Fibroblast of skin of right biceps (primary cell): ENCODE measurements around the gene RASSF1.

Source experiments
- DNase-seq: peaks from one replicate; pipeline ENCODE4 v3.0.0-alpha.2; 2013

Gene RASSF1, protein sequence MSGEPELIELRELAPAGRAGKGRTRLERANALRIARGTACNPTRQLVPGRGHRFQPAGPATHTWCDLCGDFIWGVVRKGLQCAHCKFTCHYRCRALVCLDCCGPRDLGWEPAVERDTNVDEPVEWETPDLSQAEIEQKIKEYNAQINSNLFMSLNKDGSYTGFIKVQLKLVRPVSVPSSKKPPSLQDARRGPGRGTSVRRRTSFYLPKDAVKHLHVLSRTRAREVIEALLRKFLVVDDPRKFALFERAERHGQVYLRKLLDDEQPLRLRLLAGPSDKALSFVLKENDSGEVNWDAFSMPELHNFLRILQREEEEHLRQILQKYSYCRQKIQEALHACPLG

DNA sequence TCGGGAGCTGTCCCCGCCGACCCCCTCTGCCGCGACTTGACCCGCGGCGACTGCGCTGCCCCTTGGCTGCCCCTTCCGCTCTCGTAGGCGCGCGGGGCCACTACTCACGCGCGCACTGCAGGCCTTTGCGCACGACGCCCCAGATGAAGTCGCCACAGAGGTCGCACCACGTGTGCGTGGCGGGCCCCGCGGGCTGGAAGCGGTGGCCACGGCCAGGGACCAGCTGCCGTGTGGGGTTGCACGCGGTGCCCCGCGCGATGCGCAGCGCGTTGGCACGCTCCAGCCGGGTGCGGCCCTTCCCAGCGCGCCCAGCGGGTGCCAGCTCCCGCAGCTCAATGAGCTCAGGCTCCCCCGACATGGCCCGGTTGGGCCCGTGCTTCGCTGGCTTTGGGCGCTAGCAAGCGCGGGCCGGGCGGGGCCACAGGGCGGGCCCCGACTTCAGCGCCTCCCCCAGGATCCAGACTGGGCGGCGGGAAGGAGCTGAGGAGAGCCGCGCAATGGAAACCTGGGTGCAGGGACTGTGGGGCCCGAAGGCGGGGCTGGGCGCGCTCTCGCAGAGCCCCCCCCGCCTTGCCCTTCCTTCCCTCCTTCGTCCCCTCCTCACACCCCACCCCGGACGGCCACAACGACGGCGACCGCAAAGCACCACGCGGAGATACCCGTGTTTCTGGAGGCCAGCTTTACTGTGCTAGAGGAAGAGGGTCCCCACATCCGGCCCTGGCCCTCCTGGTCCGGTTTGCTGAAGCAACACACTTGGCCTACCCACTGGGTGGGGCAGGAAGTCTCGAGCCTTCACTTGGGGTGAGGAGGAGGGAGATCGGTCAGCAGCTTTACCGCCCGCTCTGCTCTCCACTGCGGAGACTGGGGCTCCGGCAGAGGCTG is at the start of gene RASSF1:
Gene RASSF1 (minus strand): TSS at position 389 of the 882 bp plus-strand sequence. CDS start 31 bp downstream, at position 358.
- DNase-seq = peak; percentile 77

DNA sequence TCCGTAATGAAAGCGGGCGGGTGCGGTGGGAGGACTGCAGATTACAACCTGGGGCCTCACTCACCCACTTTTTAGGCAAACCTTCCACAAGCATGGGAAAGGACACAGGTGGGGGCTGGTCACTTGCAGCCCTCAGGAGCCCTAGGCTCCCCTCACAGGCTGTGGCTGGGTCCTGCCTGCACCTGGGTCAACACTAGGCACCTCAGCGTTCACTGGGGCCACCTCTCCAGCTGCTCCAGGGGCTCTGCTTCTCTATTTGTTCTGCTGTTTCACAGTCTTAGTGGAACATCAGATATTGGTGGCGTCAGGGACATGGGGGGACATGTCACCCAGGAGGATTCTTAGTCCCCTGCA is 48.8 kb upstream of the RASSF1 start:
- DNase-seq = no peak

DNA sequence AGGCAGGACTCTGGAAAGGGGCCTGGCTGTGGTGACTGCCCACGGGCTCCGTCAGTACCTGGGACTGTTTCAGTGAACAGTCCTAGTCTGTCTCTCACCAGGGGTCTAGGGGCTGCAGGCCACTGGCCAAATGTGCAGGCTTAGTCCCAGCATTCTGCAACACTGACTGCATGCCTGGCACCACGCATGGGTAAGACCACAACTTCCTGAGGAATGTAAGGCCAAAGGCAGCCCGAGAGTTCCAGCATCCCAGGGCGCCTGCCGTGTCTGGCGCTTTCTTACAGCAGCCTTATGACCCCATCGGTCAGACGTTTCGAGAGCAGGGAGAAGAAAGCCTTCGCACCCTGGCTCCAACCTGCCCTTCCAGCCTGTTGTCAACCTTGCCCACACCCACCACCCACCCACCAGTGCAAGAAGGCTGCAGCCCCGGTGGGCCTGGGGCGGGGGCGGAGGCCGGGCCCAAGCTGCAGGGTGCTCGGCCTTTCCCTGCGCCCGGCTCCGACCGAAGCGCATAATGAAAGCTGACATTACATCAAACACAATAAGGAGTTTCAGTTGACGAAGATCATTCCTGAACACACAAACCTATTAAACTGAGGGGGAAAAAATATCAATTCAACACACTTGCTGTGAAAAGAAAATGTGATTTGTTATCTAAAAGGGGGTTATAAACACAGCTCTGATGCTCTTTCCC is 48.2 kb upstream of the RASSF1 start:
- no peak for DNase-seq

DNA sequence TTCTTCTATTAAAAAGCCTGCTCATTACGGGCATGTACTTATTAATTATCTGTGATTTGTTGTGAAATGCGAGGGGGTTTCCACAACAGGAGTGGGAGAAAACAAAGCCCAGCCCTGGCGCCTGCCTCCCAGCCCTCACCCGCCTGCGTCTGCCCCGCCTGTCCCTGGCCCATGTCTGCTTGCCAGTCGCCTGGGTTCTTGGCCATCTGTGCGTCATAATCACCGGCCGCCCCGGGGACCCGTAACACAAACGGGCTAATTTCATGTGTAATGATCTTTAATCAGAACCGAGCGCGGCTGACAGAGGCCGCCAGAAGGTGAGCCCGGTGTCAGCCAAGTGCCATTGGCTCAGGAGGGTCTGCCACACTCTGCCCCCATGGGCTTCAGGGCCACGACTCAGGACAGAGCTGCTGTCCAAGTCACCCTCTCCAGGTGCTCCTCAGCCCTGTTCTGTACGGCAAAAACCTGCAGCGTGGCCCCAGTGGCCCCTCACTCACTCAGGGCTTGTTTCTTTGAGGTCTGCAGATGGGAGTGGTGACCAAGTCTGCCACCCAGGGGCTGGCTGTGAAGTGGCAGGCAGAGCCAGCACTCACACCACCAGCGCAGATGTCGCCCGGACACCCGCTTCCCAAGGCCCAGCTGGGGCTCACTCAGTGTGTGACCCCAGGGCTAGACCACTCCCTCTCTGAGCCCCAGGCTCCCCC is 47.5 kb upstream of the RASSF1 start:
- DNase-seq = no peak

DNA sequence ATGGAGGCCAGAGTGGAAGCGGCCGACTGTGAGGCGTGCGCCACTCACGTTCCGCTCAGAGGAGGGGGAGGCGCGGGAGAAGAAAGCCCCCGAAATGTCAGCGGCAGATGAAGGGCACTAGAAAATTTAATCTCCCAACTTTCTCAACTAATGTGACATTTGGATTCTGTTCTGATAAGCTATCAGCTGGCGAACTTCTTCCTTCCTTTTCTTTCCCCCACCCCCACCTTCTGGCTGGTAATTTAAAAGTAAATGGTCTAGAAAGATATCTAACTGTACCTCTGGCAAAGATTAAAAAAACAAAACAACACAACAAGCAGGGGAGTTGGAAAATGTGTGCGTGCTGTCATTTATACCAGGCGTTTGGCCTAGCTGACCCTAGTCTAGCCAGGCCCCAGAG is 45.1 kb upstream of the RASSF1 start:
- no peak for DNase-seq

DNA sequence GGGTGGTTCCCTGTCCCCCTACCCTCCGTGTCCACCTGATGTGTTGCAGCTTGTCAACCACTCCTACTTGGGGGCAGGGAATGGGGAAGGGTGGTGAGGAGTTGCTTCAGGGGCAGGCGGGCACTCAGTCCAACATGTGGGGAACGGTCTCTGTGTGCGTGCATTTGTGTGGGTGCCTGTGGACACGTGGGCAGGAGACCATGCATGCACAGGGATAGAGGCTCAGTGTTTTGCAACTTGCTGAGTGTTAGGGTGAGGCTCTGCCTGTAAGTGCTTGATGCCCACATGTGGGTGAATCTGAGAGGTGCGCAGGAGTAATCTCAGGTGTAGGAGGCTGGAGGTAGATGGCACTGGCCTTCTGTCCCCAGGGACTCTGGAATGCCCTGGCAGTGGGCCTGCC is 43.1 kb upstream of the RASSF1 start:
- DNase-seq = no peak

DNA sequence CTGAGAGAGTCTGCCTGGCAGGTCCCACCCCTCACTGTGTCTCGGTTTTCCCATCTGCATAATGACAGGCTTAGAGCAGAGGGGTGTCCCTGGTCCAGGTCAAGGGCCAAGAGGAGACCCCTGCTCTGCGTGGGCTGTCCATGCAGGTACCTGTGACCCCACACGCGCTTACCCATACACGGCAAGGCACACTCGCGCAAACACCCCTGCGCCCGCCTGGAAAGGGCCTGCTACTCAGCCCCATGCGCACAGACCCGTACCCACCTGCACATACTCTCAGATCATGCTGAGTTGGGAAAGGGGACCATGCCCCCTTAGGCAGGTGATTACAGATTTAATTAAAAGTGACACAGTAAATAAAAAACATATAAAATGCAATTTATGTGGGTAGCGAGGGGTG is 42.1 kb upstream of the RASSF1 start:
- no peak for DNase-seq

DNA sequence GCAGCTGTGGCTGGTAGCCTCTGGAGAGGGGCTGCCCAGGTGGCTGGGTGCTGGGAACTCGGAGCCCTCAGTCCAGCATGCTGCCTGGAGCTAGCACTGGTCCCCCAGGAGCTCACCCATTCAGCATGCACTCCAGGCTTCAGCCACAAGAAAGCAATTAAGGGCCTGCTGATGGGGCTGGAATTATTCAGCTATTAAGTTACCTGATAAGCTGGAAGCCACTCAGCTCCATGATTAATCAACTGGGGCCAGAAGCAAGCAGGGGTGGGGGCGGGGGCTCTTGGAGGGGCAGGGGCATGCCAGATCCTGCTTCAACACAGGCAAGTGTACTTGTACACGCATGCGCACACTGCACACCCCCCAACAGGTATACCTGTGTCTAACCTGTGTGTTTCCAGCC is 40.7 kb upstream of the RASSF1 start:
- DNase-seq = no peak

DNA sequence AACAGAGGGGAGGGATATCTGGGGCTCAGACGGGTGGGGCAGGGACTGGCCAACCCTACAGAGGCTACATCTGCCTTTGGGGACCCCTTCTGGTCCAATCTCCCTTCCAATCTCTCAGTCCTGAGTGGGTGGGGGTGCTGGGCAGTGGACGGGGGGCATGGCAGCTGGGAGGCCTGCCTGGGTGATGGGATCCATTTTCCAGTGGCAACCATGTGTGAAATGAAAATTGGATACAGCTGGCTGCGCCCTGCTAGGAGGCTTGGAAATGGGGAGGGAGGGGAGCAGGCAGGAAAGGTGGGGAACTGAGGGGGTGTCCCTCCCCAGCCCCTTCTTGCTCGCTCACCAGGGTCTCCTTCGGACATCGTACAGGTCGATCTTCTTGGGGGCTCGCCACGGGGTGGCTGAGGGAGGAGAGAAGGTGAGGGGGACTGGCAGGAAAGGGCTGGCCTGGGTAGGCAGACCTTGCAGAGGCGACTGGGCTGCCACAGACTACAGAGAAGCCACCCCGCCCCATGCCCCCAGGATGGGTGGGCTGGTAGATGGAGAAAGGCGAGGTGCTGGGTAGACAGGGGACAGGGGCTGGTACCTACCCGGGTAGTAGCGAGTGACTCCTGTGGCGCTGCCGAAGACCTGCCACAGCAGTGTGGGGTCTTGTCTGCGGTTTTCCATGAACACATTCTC is 39.9 kb upstream of the RASSF1 start:
- no peak for DNase-seq

DNA sequence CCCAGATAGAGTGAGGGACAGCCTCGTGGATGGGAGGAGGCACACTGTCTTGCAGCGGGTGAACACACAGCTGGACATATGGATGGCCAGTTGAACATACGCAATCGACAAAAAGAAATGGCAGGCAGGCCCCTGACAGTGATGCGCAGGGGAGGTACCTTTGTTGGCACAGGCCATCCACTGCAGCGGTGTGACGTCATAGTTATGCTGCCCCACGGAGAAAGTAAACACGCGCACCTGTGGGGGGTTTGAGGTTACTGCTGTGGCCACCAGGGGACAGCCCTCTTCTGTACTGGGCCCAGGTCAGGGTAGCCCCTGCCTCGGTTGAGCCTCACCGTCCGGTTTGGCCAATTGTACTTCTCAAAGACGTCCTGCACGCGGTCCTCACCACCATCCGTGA is 38.1 kb upstream of the RASSF1 start:
- DNase-seq = no peak

DNA sequence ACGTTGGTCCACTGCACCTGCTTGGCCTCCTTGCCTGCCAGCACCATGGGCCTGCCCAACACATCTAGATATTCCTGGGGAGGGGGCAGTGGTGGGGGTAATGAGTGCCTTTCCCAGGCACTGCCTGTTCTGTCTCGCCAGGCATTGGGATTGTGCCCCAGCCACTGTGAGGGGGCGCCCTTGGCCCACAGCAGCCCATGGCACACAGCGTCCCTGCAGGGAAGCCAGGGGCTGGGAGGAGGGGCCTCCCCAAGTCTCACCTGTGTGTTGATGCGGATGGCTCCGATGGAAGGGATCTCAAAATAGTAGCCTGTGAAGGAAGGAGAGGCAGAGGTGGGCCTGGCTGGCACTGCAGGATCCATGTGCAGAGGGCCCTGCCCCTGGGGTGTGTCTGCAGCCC is 37.4 kb upstream of the RASSF1 start:
- DNase-seq = no peak

DNA sequence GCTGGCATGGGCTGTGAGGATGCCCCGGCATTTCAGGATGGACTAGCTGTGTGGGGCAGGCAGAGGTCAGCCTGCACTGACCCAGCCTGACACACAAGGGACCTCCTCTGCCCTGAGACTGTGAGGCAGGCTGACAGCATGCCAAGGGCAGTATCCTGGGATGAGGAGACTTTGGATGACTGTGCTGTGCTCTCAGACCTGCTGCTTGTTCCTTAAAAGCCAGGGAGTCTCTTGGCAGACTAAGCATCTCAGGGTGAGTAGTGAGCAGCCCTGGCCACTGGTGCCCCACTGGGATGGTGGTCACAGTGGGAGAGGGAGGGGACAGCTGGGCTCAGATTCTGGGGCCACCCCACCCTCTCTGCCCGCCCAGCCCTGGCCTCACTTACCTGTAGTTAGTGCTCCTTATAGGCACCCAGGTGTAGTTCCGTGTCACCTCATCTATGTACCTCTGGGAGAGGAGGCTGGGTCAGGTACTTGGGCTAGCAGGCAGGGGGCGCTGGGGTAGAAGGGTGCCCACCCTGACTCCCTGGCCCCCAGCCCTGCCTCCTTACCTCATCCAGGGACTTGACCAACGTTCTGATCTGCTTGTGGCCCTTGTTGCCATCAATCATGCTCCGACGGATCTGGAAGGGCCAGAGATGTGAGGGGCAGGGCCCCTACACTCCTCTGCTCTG is 34.8 kb upstream of the RASSF1 start:
- no peak for DNase-seq

DNA sequence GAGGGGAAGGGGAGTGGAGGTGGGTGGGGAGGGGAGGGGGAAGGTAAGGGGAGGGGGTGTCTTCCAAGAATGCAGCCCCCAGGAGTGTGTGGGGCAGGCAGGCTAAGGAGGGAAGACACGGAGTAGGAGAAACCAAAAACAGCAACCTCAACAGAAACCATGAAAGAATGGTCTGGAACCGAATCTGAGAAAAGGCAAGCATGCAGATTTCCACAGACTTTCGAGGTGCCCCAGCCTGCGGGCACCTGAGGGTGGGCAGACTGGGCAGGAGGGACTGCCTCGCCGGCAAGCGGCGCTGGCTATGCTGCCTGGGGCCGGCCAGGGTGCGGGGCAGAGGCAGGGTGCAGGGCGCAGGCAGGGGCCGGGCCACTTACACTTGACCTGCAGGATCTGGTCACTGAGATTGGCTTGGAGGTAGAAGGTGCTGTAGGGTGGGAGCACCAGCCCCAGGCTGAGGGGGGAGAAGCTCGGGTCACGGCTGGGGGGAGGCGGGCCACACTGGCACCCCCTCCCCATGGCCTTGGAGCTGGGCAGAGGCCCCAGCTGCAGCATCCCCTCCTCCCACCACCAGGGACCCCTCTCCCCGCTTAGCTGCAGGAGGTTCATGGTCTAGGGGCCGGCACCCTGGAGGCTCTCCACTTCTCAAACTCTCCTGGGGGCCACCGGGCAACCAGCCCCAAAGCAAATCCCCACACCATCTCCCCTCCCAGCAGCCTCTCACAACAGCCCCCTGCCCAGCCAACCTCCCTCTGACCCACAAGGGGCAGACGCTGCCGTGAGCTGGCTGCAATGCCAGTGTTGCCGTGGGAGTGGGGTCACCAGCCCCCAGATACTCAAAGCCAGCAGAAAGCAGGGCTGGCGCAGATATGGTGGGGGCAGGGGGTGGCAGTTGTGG is 34.0 kb upstream of the RASSF1 start:
- no peak for DNase-seq

DNA sequence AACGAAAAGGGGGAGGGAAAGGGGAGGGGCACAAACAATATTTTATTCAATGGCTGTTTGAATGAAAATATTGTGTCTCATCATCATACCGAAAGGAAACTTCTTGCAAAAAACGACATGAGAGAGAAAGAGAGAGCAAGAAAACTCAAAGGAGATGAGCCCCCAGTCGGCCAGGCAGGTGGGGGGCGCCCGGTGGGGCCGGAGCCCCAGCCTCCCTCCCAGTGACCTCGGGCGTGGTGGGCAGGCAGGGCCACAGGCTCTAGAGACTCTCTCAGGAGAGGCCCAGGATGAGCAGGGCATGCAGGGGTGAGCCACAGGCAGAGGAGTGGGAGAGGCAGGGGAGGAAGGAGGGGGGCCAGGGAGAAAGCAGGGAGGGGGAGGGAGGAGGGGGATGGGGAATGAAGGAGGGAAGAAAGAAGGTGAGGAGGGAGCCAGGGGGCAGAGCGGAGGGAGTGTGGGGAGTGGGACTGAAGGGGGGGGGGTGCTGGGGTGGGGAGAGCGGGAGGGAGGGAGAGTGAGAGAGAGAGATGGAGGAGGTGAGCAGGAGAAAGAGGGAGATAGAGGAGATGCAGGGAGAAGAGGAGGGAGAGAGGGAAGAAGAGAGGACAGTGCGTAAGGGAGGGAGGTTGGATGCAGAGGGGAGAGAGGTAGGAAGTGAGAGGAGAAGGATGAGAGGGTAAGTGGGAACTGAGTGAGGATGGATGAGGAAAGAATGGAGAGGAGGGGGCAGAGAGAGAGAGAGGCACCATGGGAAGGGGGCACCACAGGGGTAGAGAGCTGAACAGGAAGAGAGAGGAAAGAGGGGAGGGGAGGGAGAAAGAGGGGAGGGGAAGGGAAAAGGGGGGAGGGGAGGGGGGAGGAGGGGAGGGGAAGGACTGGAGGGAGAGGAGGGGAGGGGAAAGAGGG is 32.8 kb upstream of the RASSF1 start:
- DNase-seq = no peak

DNA sequence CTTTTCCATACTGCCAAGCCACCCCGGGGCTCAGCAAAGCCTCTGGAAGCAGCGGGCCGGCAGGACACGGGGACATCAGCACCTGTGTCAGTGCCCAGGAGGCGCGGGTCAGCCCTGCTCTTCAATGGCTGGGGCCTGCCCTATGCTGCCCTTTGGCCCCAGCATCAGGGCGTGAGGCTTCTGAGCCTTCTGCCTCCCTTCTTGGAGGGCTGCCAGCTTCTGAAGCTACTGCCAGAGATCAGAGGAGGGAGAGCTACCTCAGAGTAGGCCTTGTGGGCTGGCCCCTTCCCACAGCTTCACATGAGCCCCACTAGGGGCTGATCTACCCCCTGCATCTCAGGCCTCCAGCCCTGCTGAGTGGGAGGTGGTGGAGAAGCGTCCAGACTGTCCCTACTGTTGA is 31.7 kb upstream of the RASSF1 start:
- no peak for DNase-seq

DNA sequence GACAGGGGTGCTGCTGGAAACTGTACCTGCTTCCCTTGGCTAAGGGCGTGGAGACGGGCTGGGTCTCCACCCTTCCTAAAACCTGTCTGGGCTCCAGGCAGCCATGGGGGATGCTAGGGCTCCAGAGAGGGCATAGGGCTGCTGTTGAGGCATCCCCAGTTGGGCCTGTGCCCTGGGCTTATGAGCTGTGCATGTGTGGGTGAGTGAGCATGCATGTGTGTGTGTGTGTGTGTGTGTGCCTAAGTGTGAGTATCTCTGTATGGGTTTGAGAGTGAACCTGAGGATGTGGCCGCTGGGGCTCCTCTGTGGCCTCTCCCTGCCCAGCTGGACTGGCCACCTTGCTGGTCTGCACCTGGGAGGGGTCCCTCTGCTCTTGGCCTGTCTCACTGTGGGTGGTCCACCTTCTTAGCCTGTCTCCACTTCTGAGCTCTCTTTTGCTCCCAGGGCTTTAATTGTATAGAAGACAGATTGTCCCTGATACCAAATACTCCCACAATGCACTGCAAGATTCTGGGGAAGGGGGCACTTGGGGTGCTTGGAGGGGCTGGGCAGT is 30.6 kb upstream of the RASSF1 start:
- peak; percentile 18 for DNase-seq

DNA sequence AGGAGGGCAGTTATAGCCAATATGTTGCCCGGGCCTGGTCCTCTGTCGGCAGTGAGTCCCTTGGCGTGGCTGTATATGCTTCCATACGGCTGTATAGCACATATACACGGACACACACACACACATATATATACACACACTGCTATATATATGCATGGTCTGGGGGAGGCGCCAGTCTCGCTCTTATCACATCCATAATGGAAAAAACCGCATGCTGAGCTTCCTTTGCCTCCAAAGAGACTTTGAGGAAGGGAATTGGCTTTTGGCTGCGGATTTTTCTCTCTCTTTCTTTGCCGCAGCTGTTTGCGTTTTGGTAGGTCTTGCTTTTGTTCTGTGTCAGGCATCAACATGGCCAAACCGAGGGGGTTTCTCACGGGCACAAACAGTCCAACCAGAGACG is 30.0 kb upstream of the RASSF1 start:
- peak; percentile 55 for DNase-seq

DNA sequence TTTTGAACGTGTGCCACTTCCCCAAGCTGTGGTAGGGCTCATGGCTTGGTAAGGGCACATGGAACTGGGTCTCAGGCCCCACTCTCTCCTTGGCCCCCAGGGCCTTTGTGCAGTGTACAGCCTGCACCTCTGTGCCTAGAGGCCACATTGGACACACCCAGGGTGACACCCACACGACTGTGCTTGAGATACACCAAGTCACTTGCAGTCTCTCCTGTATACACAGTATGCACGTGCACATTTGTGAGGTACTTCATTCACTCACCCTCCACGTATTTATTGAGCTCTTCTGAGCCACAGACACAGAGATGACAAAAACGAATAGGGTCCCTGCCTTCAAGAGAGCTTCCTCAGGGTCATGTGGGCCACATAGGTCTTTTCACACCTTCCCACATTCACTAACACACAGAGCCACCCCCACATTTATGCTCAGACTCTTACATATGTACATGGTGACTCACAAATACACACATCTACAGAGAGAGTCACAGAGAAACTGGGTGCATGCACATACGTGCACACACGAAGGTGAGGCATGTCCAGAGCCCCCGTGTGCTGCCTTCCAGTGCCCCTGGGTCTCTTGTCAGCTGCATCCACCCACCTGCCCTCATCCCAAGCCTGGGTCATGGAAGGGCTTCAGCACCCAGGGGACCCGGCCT is 28.5 kb upstream of the RASSF1 start:
- no peak for DNase-seq

DNA sequence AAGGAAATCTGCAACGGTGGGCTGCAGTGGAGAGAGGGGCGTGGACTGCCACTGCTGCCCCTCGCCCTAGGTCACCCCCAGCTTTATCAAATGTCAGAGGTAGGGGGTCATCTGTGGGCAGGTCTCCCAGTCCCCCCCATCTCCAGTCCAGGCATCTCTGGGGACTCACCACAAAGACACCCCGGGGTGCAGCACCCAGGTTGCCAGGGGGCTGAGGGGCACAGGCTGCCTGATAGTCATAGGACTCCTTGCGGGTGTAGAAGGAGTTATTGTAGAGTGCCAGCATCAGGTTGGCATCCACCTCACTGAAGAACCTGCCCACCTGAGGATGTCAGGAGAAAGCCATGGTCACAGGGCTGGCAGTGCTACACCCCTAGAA is 25.2 kb upstream of the RASSF1 start:
- DNase-seq = no peak
